Endothelial cell of umbilical vein (primary cell): ENCODE results near the gene PGGT1B. TPM values are rescaled to one million over a fixed set of nuclear protein-coding genes. Genes with fewer than 3 reads are reported as not detected.

Experiments
- BruUV-seq: library from RNA; stranded (reverse); fragments of 400-500 nt; replicated peaks from 2 replicates; lab custom pipeline; 2021; lab: Mats Ljungman, UMichigan
- CTCF ChIA-PET: fragments of 300-600, 350-600 bp; sonication (Branson Sonifier 250); formaldehyde crosslinking; loops from one replicate; lab custom pipeline; 2021; ENCODE audit warnings: antibody characterized with exemption, inconsistent platforms; lab: Charles Lee
- POLR2A ChIA-PET: fragments of 300-600, 350-600 bp; sonication (Branson Sonifier 250); formaldehyde crosslinking; loops from one replicate; lab custom pipeline; 2021; ENCODE audit warnings: antibody characterized with exemption, inconsistent platforms; lab: Charles Lee
- DNase-seq: peaks from one replicate; pipeline ENCODE4 v3.0.0-alpha.2; 2011; ENCODE audit warnings: low read depth, low spot score
- FAIRE-seq: peaks from 2 replicates; lab custom pipeline; 2011; peaks lifted over from hg19 to GRCh38; lab: Jason Lieb, UNC
- H2AFZ ChIP-seq: 2 replicates; pipeline ENCODE4 v1.6.0; 2012; ENCODE audit warnings: low read depth, low read length, control low read depth, inconsistent platforms
- H3K27ac ChIP-seq: 2 replicates; pipeline ENCODE4 v1.5.1; 2011; ENCODE audit warnings: low read depth, mild to moderate bottlenecking, control low read depth, low read length, moderate library complexity; ENCODE audit not compliant: insufficient read depth
- H3K27me3 ChIP-seq, 2 experiments: 2 replicates each; pipeline versions ENCODE4 v1.6.0 to v1.6.1; 2011; ENCODE audit warnings: low read length in 2 of 2, mixed read lengths in 1 of 2; ENCODE audit not compliant: control insufficient read depth in 2 of 2, insufficient read depth in 2 of 2
- H3K36me3 ChIP-seq, 2 experiments: 2 replicates in 1 of 2; 3 replicates in 1 of 2; pipeline ENCODE4 v1.5.1; 2011; ENCODE audit warnings: low read length in 2 of 2, mild to moderate bottlenecking in 1 of 2, moderate library complexity in 1 of 2; ENCODE audit not compliant: control insufficient read depth in 2 of 2, insufficient read depth in 2 of 2; ENCODE audit errors: extremely low read depth in 1 of 2
- H3K4me1 ChIP-seq: 3 replicates; pipeline ENCODE4 v1.5.1; 2011; ENCODE audit warnings: mild to moderate bottlenecking, low read length; ENCODE audit not compliant: control insufficient read depth, insufficient read depth; ENCODE audit errors: extremely low read depth
- H3K4me2 ChIP-seq: 2 replicates; pipeline ENCODE4 v1.6.1; 2011; ENCODE audit warnings: low read length, control low read depth, mixed read lengths; ENCODE audit not compliant: insufficient read depth
- H3K4me3 ChIP-seq, 3 experiments: fragments of 200-600 bp in 1 of 3; sonication (generic), shearing (Covaris generic) in 1 of 3; replicated peaks in 1 of 3; 2 replicates each; pipeline ENCODE4 v1.5.1; 2011 to 2016; ENCODE audit warnings: control low read depth in 3 of 3, low read length in 3 of 3, mild to moderate bottlenecking in 2 of 3, inconsistent platforms in 1 of 3, low read depth in 1 of 3, moderate library complexity in 1 of 3; ENCODE audit not compliant: insufficient read depth in 1 of 3
- H3K79me2 ChIP-seq: 2 replicates; pipeline ENCODE4 v1.6.0; 2012; ENCODE audit warnings: low read length, inconsistent platforms; ENCODE audit not compliant: control insufficient read depth, insufficient read depth
- H3K9ac ChIP-seq: replicated peaks from 2 replicates; pipeline ENCODE3; 2011; ENCODE audit warnings: low read length, control low read depth; ENCODE audit not compliant: insufficient read depth; ENCODE audit errors: extremely low read depth
- H3K9me1 ChIP-seq: replicated peaks from 3 replicates; pipeline ENCODE4 v1.6.0; 2011; ENCODE audit warnings: mild to moderate bottlenecking, low read length; ENCODE audit not compliant: control insufficient read depth, insufficient read depth; ENCODE audit errors: extremely low read depth
- H3K9me3 ChIP-seq: replicated peaks from 2 replicates; pipeline ENCODE4 v1.5.1; 2012; ENCODE audit warnings: low read length, inconsistent platforms; ENCODE audit not compliant: control insufficient read depth, insufficient read depth
- H4K20me1 ChIP-seq: replicated peaks from 2 replicates; pipeline ENCODE3; 2011; ENCODE audit warnings: mild to moderate bottlenecking, low read length; ENCODE audit not compliant: control insufficient read depth, insufficient read depth; ENCODE audit errors: extremely low read depth
- EZH2 ChIP-seq: IDR thresholded peaks from 2 replicates; pipeline ENCODE4 v1.6.1; 2012; ENCODE audit warnings: borderline replicate concordance, low read depth, mild to moderate bottlenecking, moderate library complexity, low read length, inconsistent platforms; ENCODE audit not compliant: severe bottlenecking
- FOS ChIP-seq: IDR thresholded peaks from 2 replicates; pipeline ENCODE4 v1.6.1; 2011; ENCODE audit warnings: mild to moderate bottlenecking, low read length, moderate library complexity, borderline replicate concordance; ENCODE audit not compliant: insufficient read depth
- GATA2 ChIP-seq: IDR thresholded peaks from 2 replicates; pipeline ENCODE4 v1.7.0; 2011; ENCODE audit warnings: low read depth, mild to moderate bottlenecking, moderate library complexity, mixed read lengths, low read length; ENCODE audit not compliant: insufficient read length, insufficient read depth
- JUN ChIP-seq: IDR thresholded peaks from 2 replicates; pipeline ENCODE4 v1.6.1; 2011; ENCODE audit warnings: borderline replicate concordance, low read depth; ENCODE audit not compliant: insufficient read length, insufficient read depth
- MYC ChIP-seq: IDR thresholded peaks from one replicate; pipeline ENCODE4 v1.6.1; 2011; ENCODE audit warnings: mild to moderate bottlenecking, low read depth, low read length
- POLR2A ChIP-seq: IDR thresholded peaks from 2 replicates; pipeline ENCODE4 v1.6.1; 2012; ENCODE audit warnings: low read depth, mild to moderate bottlenecking, control low read depth, low read length
- POLR2AphosphoS5 ChIP-seq: IDR thresholded peaks from 2 replicates; pipeline ENCODE4 v1.6.1; 2012; ENCODE audit warnings: low read depth, mild to moderate bottlenecking, control low read depth, low read length, moderate library complexity; ENCODE audit not compliant: insufficient read depth
- dilution Hi-C: fragments of 300-500 bp; cut with MboI; formaldehyde crosslinking; loops from one replicate; pipeline ENCODE4 v1.15.0; 2019; ENCODE audit warnings: low sequenced_read_pairs; ENCODE audit not compliant: extremely low pct_ligation_motif_present
- intact Hi-C: fragments of 100-400 bp; cut with micrococcal nuclease; formaldehyde crosslinking; loops from one replicate; pipeline ENCODE4 v1.10.0; 2022
- polyA plus RNA-seq, 4 experiments: library from polyadenylated mRNA; depleted of rRNA in 3 of 4; stranded (reverse) in 3 of 4; unstranded in 1 of 4; fragments of >200 nt; gene quantifications; 2 replicates each; pipeline versions ENCODE4 v1.2.1 to v1.2.3, GENCODE V29; 2011 to 2012; ENCODE audit warnings: missing spikeins in 1 of 4
- total RNA-seq: library from RNA; stranded (reverse); gene quantifications from 2 replicates; pipeline ENCODE4 v1.2.3, GENCODE V29; 2021
- TF ChIP-seq, protein P1 (sequence below), 2 donors: IDR thresholded peaks; 1 replicate in 1 of 2; 2 replicates in 1 of 2; pipeline ENCODE4 v1.5.1; 2011; ENCODE audit warnings: low read length in 2 of 2, mild to moderate bottlenecking in 2 of 2, moderate library complexity in 2 of 2, control low read depth in 1 of 2, inconsistent platforms in 1 of 2, low read depth in 1 of 2; ENCODE audit not compliant: insufficient read depth in 1 of 2; ENCODE audit errors: extremely low read depth in 1 of 2
- TF ChIP-seq, protein P2 (sequence below): IDR thresholded peaks from 2 replicates; pipeline ENCODE4 v1.6.1; 2011; ENCODE audit not compliant: insufficient read depth, insufficient read length

The PGGT1B gene
- total and polyA plus RNA-seq, 2 donors (not counting 3 experiments of a cell fraction or from before 2014, with no cell fraction given) = 2.6 to 42.3 TPM

DNA sequence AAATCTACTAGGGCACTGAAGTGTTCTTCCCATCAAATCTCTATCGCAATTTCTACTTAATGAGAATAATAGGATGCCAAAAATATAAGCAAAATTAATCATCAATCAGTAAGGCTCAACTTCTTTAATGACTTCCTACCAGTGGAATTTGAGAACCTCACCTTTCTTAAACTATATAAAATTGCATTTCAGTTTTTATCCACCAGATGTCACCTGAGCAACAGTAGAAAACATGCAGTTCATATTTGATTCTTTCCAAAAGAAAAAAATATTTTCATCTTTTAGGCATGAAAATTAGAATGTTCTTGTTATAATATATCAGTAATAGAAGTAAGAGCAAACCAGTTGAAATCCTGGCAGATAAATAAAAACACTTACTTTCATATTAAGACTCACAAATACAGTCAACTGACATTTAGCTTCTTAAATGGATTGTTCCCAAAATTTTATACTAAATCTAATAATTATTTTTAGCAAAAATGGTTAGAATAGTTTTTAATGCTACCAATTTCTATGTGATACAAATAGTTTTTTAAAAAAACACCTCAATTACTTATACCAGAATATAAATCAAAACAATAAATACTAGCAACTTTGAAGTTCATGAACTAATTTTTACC is 47.2 kb upstream of the PGGT1B start:
- intact Hi-C loops (loop anchor here (1.0 to 5.0 kb wide), 6 partner anchors 57 to 759 kb away; partner anchors contain the start of gene FEM1C), dilution Hi-C loops (loop anchor here (25.0 kb wide), 1 partner anchor 227 kb away; the partner anchor contains the start of gene FEM1C)
- ChIA-PET POLR2A (no interaction called here), CTCF (interaction anchor here (0.6 to 5.6 kb wide), 51 partner anchors 9 to 1698 kb away, joined by 3 to 98 read pairs (median 4); partner anchors contain the start of genes ARL14EPL, CCDC112, FEM1C and TICAM2)
- Histone ChIP-seq H3K79me2 (no peaks in the 10 kb centered on the region), H3K36me3 (no peaks in the 10 kb centered on the region), H3K9ac (no peak overlapping the region), H3K27me3 (no peaks in the 10 kb centered on the region), H3K9me1 (no peaks in the 10 kb centered on the region), H3K9me3 (no peaks in the 10 kb centered on the region), H3K4me3 (no peak overlapping the region), H2AFZ (no peak overlapping the region), H3K27ac (no peak overlapping the region), H3K4me1 (no peaks in the 10 kb centered on the region), H3K4me2 (no peak overlapping the region), H4K20me1 (no peaks in the 10 kb centered on the region)
- peak; percentile 69 for DNase-seq
- peak; percentile 12 for FAIRE-seq
- no TSS peak for BruUV-seq
- TF ChIP-seq, protein P1, sequence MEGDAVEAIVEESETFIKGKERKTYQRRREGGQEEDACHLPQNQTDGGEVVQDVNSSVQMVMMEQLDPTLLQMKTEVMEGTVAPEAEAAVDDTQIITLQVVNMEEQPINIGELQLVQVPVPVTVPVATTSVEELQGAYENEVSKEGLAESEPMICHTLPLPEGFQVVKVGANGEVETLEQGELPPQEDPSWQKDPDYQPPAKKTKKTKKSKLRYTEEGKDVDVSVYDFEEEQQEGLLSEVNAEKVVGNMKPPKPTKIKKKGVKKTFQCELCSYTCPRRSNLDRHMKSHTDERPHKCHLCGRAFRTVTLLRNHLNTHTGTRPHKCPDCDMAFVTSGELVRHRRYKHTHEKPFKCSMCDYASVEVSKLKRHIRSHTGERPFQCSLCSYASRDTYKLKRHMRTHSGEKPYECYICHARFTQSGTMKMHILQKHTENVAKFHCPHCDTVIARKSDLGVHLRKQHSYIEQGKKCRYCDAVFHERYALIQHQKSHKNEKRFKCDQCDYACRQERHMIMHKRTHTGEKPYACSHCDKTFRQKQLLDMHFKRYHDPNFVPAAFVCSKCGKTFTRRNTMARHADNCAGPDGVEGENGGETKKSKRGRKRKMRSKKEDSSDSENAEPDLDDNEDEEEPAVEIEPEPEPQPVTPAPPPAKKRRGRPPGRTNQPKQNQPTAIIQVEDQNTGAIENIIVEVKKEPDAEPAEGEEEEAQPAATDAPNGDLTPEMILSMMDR (IDR thresholded peaks at IDR 0.05; ENCODE audit: extremely low read depth in 1 of 2, insufficient read depth in 1 of 2, low read depth in 1 of 2, low read length in 2 of 2) = peak in 1 of 2 donors; percentile 16
- no peak for TF ChIP-seq EZH2

DNA sequence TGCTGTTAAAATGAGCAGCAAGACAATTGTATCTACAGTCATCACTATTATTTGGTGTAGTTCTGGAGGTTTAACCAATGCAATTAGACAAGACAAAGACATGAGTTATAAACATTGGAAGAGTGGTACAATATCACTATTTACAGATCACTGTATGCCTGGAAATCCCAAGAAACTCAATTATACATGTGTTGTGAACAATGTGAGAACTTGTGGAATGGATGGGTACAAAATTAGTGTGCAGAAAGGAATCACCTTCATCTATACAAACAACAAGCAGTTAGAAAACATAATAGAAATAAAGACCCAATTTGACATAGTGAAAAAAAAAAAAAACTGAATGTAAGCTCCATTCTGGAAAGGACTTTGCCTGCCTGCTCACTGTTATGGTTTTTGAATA is 46.1 kb upstream of the PGGT1B start:
- Histone ChIP-seq H3K9me1 (no peaks in the 10 kb centered on the region), H2AFZ (no peak overlapping the region), H3K27ac (no peak overlapping the region), H3K4me3 (no peak overlapping the region), H3K36me3 (no peaks in the 10 kb centered on the region), H3K9me3 (no peaks in the 10 kb centered on the region), H4K20me1 (no peaks in the 10 kb centered on the region), H3K79me2 (no peaks in the 10 kb centered on the region), H3K27me3 (no peaks in the 10 kb centered on the region), H3K4me2 (no peak overlapping the region), H3K4me1 (no peaks in the 10 kb centered on the region), H3K9ac (no peak overlapping the region)
- CTCF ChIA-PET = interaction anchor here (0.6 to 5.6 kb wide), 51 partner anchors 10 to 1697 kb away, joined by 3 to 98 read pairs (median 4); partner anchors contain the start of genes ARL14EPL, CCDC112, FEM1C and TICAM2
- no TSS peak for BruUV-seq
- dilution Hi-C loops (loop anchor here (25.0 kb wide), 1 partner anchor 228 kb away; the partner anchor contains the start of gene FEM1C), intact Hi-C loops (loop anchor here (1.0 to 5.0 kb wide), 4 partner anchors 265 to 760 kb away; no protein-coding TSS in a partner anchor)
- TF ChIP-seq, protein P2, sequence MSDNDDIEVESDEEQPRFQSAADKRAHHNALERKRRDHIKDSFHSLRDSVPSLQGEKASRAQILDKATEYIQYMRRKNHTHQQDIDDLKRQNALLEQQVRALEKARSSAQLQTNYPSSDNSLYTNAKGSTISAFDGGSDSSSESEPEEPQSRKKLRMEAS = no peak
- TF ChIP-seq GATA2 (no peak), MYC (no peak), POLR2AphosphoS5 (no peak), POLR2A (no peak), JUN (no peak), EZH2 (no peak), FOS (no peak)
- TF ChIP-seq, protein P1 (IDR thresholded peaks at IDR 0.05; ENCODE audit: extremely low read depth in 1 of 2, insufficient read depth in 1 of 2, low read depth in 1 of 2, low read length in 2 of 2) = no peak
- no peak for DNase-seq
- FAIRE-seq = no peak
- POLR2A ChIA-PET = no interaction called here
